ENCODE measurements around the gene THSD4.

DNA sequence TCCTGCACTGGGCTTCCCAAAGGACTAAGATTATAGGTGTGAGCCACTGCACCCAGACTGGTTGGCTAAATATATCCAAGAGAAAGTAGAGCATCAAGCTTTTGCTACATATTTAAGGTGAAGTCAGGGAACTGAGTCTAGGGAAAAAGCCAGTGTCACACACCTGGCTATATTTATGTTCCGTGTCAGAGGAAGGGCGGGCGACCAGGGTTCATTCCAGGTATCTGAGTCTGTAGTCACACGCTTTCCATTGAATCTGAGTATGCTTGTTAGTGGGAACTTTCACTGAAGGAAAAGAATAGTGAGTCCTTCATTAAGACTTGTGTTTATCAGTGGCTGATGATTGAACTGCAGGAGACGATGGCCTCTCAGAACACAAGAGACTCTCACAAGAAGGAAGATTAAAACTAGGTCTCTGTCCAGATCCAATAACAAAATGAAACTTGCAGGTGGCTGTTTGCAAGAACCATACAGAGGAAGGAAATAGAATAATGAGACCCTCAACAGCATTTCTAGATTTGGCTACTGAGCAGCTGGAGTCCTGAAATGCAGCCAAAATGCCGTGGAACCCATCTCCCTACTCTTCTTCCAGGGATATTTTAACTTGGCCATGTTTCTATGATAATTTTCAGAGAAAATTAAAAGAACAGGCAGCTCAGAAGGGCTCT is 276.3 kb downstream of the THSD4 start:
- TF ChIP-seq EZH2 (IDR thresholded peaks at IDR 0.05; ENCODE audit: low read length, unreplicated experiment) = no peak
- TF ChIP-seq, protein P1, sequence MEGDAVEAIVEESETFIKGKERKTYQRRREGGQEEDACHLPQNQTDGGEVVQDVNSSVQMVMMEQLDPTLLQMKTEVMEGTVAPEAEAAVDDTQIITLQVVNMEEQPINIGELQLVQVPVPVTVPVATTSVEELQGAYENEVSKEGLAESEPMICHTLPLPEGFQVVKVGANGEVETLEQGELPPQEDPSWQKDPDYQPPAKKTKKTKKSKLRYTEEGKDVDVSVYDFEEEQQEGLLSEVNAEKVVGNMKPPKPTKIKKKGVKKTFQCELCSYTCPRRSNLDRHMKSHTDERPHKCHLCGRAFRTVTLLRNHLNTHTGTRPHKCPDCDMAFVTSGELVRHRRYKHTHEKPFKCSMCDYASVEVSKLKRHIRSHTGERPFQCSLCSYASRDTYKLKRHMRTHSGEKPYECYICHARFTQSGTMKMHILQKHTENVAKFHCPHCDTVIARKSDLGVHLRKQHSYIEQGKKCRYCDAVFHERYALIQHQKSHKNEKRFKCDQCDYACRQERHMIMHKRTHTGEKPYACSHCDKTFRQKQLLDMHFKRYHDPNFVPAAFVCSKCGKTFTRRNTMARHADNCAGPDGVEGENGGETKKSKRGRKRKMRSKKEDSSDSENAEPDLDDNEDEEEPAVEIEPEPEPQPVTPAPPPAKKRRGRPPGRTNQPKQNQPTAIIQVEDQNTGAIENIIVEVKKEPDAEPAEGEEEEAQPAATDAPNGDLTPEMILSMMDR (conservative IDR thresholded peaks at IDR 0.05; ENCODE audit: low read depth, low read length) = no peak
